ENCODE measurements around the gene RCAN2.

RCAN2 gene

GRCh38 chr6:46219661-46220060, 271.6 kb downstream of the RCAN2 start:
- DNase-seq (ENCODE audit: low spot score) = no peak

GRCh38 chr6:46218457-46218856, 272.8 kb downstream of the RCAN2 start:
- no peak for DNase-seq (ENCODE audit: low spot score)

- DNase-seq (ENCODE audit: low spot score) = no peak
Measured at GRCh38 chr6:46217671-46218131, 273.5 kb downstream of the RCAN2 start.

- no peak for DNase-seq (ENCODE audit: low spot score)
Measured at GRCh38 chr6:46216879-46217278, 274.4 kb downstream of the RCAN2 start.

- DNase-seq (ENCODE audit: low spot score) = no peak
Measured at GRCh38 chr6:46215777-46216176, 275.5 kb downstream of the RCAN2 start.

- DNase-seq (ENCODE audit: low spot score) = no peak
Measured at GRCh38 chr6:46215213-46215612, 276.0 kb downstream of the RCAN2 start.

GRCh38 chr6:46211917-46212316, 279.3 kb downstream of the RCAN2 start:
- DNase-seq (ENCODE audit: low spot score) = no peak

GRCh38 chr6:46210294-46210693, 281.0 kb downstream of the RCAN2 start:
- DNase-seq (ENCODE audit: low spot score) = no peak

- DNase-seq (ENCODE audit: low spot score) = no peak
Measured at GRCh38 chr6:46208303-46208702, 282.9 kb downstream of the RCAN2 start.

- DNase-seq (ENCODE audit: low spot score) = no peak
Measured at GRCh38 chr6:46207174-46207573, 284.1 kb downstream of the RCAN2 start.

GRCh38 chr6:46204880-46205650, 286.2 kb downstream of the RCAN2 start:
- no peak for DNase-seq (ENCODE audit: low spot score)

GRCh38 chr6:46203391-46204177, 287.7 kb downstream of the RCAN2 start:
- no peak for DNase-seq (ENCODE audit: low spot score)

- DNase-seq (ENCODE audit: low spot score) = no peak
Measured at GRCh38 chr6:46201702-46202101, 289.5 kb downstream of the RCAN2 start.

GRCh38 chr6:46199387-46199786, 291.9 kb downstream of the RCAN2 start:
- DNase-seq (ENCODE audit: low spot score) = no peak

GRCh38 chr6:46191961-46192360, 299.3 kb downstream of the RCAN2 start:
- no peak for DNase-seq (ENCODE audit: low spot score)

GRCh38 chr6:46190889-46191288, 300.4 kb downstream of the RCAN2 start:
- no peak for DNase-seq (ENCODE audit: low spot score)

- DNase-seq (ENCODE audit: low spot score) = no peak
Measured at GRCh38 chr6:46189726-46190125, 301.5 kb downstream of the RCAN2 start.

- no peak for DNase-seq (ENCODE audit: low spot score)
Measured at GRCh38 chr6:46186583-46186982, 304.7 kb downstream of the RCAN2 start.

- no peak for DNase-seq (ENCODE audit: low spot score)
Measured at GRCh38 chr6:46184114-46184513, 307.1 kb downstream of the RCAN2 start.

GRCh38 chr6:46175976-46176375, 315.3 kb downstream of the RCAN2 start:
- no peak for DNase-seq (ENCODE audit: low spot score)

GRCh38 chr6:46175446-46175845, 315.8 kb downstream of the RCAN2 start:
- DNase-seq (ENCODE audit: low spot score) = no peak

GRCh38 chr6:46174904-46175303, 316.3 kb downstream of the RCAN2 start:
- DNase-seq (ENCODE audit: low spot score) = no peak

GRCh38 chr6:46172176-46172575, 319.1 kb downstream of the RCAN2 start:
- DNase-seq (ENCODE audit: low spot score) = no peak
